Measurements from ENCODE around the gene MRGPRE.

MRGPRE gene

GRCh38 chr11:3177931-3178330, 54.3 kb downstream of the MRGPRE start:
- Histone ChIP-seq H3K4me2 (ENCODE audit: low read length) (no peak overlapping the region), H3K27me3 (ENCODE audit: control insufficient read depth, insufficient read depth, low read length) (no peaks in the 10 kb centered on the region), H3K4me3 (ENCODE audit: low read depth, low read length) (no peak overlapping the region), H2AFZ (no peak overlapping the region), H3K9ac (no peak overlapping the region), H3K27ac (no peak overlapping the region), H3K4me1 (no peaks in the 10 kb centered on the region), H3K9me3 (ENCODE audit: control insufficient read depth, low read length) (no peaks in the 10 kb centered on the region), H3K79me2 (no peaks in the 10 kb centered on the region), H3K36me3 (ENCODE audit: control insufficient read depth, insufficient read depth, low read length) (no peaks in the 10 kb centered on the region)
- no peak for TF ChIP-seq CTCF (IDR thresholded peaks at IDR 0.05)

Measured in parathyroid adenoma (tissue), 2 donors.